Measurements from ENCODE around the gene LENG8.
"Not testable (repeated sequence)": the region's sequence is repeated elsewhere in the genome, so short reads cannot be mapped to it uniquely, and the experiment has no call there.

The LENG8 gene

DNA sequence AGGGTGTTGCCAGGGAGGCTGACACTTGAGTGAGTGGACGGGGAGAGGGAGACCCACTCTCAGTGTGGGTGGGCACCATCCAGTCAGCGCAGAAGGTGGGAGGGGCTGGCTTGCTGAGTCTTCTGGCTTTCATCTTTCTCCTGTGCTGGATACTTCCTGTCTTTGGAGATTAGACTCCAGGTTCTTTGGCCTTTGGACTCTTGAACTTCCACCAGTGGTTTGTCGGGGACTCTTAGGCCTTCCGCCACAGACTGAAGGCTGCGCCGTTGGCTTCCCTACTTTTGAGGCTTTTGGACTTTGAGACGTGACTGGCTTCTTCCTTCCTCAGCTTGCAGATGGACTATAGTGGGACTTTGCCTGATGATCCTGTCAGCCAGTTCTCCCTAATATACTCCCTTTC lies 4.3 kb upstream of the LENG8 start:
- no peak for DNase-seq

DNA sequence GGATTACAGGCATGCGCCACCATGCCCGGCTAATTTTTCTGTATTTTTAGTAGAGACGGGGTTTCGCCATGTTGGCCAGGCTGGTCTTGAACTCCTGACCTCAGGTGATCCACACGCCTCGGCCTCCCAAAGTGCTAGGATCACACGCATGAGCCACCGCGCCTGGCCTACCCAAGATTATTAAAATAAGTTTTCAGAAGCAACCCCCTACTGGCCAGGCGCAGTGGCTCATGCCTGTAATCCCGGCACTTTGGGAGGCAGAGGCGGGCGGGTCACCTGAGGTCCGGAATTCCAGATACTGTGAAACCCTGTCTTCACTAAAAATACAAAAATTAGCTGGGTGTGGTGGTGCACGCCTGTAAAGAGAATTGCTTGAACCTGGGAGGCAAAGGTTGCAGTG lies 2.6 kb upstream of the LENG8 start:
- not testable (repeated sequence) for DNase-seq

DNA sequence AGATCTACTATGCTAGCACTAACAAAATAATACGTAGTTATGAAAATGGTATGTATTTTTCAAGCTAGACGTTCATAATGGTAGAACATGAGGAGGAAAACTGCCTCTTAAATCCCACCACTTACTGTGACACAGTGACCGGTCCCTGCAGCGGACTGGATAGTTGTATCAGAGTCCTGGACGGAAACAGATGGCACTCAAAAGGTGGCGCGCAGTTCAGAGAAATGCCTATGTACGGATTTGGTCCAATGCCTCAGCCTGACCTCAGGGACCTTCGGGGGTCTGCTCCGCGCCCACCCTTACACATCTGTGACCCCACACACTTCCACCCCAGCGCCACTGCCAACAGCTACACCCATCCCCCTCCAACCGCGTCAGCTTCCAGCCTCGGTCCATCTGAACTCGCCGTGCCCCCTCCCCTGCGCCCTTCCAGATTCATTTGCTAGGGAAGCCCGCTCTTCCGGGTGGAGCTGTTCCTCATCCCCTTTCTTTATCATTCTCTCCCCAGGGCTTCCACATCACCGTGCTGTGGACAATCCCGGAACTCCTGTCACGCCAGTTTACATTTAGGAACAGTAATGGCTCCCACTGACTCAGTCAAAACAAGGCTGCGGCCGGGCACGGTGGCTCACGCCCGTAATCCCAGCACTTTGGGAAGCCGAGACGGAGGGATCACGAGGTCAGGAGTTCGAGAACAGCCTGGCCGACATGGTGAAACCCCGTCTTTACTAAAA lies 792 bp upstream of the LENG8 start:
- DNase-seq: peak; percentile 35

DNA sequence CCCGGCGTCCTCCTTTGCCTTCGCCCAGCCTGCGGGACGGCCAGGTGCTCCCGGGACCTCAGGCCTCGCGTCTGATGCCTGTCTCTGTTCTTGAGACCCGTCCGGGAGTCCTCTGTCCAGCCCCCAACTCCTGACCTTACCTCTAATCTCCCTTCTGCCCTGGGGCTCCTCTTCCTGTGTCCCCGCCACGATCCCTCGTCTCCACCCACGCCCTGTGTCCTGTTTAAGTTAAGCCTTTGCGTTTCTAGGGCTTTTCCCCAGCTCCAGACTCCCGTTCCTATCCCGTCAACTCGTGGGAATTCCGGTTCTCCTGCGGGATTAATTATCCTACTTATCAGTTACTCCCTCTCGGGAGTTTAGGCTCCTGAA lies 686 bp downstream of the LENG8 start:
- DNase-seq: no peak

DNA sequence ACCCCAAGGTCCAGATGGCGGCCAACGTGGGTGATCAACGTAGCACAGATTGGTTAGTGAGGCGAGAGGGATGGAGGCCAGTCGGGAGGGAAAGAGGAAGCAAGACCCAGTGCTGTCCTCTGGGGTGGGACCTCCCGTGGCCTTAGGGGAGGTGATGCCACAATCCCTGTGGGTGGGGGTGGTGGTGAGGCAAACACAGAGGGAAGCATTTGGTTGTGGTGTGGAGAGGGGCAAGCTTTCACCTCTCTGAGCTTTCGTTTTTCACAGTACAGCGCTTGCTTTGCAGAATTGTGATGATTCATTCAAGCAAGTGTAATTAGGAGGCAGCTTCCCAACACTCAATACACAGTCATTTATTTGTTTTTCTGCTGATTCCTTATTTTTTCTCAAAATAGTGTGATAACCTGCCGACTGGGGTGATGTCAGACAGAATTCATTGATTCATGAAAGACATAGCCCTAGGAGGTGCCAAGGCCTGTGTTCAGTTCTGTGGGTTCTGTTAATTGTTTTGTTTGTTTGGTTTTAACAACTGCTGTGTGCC lies 2.4 kb downstream of the LENG8 start:
- no peak for DNase-seq

DNA sequence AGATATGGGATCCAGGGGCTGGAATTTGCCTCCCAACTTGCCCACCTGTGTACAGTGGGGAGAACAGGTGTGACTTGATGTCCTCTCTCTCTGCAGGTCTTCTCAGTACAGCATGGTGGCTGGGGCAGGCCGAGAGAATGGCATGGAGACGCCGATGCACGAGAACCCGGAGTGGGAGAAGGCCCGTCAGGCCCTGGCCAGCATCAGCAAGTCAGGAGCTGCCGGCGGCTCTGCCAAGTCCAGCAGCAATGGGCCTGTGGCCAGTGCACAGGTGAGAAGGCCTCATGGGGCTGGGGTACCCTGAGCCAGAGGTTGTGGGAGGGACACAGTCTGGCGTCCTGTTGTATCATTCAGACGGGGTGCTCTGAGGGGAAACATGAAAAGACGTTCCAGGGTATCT lies 3.0 kb downstream of the LENG8 start:
- no peak for DNase-seq

DNA sequence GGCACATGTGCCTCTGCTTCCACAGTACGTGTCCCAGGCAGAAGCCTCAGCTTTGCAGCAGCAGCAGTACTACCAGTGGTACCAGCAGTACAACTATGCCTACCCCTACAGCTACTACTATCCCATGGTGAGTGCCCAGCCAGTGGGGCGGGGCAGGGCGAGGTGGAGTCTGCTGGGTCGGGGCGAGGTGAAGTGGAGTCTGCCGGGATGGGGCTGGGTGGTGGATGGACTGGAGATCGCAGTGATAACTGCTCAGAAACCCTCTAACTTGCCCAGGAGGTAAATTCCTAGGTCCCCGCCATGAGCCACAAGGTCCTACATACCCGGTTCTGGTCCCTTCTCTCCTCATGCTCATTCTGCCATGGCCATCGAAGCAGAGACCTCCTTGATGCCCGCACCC lies 3.6 kb downstream of the LENG8 start:
- DNase-seq: no peak

DNA sequence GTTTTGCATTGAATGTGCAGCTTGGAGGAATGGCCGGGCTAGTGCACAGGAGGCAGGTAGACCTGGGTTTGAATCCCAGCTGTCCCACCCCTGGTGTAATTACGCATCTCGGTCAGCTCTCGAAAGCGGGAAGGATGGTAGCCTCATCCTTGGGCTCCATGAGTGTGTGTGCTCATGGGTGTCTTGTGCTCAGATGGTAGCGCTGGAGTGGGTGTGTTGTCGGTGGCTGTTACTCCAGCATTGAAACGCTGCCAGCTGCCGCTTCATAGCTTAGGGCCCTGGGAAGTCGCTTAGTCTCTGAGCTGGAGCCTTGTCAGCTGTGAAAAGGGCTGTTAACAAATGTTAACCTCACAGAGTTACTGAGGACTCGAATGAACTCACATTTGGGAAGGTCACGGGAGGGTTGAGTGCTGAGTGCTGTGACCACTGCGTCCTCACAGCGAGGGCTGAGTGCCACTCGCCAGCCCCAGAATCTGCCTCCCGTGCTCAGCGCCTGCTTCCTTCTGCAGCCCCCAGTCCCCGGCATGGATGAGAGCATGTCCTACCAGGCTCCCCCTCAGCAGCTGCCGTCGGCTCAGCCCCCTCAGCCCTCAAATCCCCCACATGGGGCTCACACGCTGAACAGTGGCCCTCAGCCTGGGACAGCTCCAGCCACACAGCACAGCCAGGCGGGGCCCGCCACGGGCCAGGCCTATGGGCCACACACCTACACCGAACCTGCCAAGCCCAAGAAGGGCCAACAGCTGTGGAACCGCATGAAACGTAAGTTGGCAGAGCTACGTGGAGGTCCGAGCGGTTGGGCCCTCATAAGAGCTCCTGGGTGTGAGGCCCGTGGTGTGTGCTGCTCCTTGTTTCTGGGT lies 5.2 kb downstream of the LENG8 start:
- no peak for DNase-seq

DNA sequence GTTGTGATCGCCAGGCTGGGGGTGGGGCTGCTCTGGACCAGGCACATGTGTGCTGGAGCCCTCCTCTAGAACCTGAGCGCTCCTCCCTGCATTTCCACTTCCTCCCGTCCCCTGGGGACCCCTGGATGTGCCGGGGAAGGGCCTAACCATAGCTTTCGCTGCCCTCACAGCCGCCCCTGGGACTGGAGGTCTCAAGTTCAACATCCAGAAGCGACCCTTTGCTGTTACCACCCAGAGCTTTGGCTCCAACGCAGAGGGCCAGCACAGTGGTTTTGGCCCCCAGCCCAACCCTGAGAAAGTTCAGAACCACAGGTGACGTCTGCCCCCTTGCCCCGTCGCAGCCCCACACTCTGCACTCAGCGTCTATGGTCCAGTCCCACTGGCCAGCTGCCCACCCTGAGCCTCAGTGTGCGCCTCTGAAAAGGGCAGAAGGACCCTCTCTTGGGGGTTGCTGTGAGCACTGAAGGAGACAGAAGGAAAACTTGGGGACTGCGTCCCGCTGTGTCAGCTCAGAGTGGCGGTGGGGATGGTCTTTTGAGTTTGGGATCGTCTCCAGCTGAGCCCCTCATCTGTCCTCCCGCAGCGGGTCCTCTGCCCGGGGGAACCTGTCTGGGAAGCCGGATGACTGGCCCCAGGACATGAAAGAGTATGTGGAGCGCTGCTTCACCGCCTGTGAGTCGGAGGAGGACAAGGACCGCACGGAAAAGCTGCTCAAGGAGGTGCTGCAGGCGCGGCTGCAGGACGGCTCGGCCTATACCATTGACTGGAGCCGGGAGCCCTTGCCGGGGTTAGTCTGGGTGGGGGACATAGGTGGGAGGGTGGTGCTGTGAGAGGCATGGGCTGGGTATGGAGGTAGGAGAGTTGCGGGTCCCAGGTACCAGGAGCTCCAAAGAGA lies 6.0 kb downstream of the LENG8 start:
- no peak for DNase-seq

DNA sequence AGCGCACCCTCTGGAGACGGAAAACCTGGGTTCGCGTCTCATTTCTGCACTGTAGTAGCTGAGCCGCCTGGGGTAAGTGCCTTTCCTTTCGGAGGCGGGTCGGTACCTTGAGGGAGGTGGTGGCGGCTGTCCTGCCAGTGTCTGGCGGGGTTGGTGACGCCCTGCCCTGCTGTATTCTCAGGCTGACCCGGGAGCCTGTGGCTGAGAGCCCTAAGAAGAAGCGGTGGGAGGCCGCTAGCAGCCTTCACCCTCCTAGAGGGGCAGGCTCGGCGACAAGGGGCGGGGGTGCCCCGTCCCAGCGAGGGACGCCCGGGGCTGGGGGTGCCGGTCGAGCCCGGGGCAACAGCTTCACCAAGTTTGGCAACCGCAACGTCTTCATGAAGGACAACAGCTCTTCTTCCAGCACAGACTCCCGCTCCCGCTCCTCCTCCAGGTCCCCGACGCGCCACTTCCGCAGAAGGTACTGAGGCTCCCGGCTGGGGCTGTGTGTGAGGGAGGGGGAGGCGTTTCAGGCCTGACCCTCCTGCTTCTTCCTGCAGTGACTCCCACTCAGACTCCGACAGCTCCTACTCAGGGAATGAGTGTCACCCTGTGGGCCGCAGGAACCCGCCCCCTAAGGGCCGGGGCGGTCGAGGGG lies 6.9 kb downstream of the LENG8 start:
- DNase-seq: no peak

DNA sequence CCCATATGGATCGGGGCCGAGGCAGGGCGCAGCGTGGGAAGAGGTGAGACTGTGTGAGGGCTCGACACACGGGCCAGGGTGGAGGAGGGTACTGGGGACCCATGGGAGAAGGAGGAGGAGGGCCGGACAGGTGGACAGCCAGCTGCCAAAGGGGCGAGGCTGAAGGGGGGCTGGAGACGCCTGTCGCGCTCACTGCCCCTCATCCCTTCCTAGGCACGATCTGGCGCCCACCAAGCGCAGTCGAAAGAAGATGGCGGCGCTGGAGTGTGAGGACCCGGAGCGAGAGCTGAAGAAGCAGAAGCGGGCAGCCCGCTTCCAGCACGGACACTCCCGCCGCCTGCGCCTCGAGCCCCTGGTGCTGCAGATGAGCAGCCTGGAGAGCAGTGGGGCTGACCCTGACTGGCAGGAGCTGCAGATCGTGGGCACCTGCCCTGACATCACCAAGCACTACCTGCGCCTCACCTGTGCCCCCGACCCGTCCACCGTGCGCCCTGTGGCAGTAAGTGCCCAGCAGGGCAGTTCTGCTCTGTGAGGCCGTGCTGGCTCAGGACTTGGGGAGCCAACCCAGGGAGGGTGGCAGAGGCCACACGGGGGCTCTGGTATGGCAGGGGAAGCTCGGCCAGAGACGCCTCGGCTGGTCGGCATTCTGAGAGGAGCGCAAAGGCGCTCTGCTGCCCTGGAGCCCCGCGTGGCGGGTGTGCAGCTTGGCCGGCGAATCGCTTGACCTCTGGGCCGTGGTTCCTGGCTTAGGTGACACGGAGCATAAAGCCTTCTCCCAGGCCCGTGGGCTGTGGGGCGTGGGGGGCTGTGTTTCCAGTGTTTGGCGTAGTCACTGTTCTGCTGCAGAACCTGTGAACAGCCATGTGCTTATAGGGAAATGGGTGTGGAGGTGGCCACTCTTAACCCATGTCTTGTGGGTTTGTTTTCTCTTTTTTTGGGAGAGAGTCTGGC lies 7.7 kb downstream of the LENG8 start:
- no peak for DNase-seq

DNA sequence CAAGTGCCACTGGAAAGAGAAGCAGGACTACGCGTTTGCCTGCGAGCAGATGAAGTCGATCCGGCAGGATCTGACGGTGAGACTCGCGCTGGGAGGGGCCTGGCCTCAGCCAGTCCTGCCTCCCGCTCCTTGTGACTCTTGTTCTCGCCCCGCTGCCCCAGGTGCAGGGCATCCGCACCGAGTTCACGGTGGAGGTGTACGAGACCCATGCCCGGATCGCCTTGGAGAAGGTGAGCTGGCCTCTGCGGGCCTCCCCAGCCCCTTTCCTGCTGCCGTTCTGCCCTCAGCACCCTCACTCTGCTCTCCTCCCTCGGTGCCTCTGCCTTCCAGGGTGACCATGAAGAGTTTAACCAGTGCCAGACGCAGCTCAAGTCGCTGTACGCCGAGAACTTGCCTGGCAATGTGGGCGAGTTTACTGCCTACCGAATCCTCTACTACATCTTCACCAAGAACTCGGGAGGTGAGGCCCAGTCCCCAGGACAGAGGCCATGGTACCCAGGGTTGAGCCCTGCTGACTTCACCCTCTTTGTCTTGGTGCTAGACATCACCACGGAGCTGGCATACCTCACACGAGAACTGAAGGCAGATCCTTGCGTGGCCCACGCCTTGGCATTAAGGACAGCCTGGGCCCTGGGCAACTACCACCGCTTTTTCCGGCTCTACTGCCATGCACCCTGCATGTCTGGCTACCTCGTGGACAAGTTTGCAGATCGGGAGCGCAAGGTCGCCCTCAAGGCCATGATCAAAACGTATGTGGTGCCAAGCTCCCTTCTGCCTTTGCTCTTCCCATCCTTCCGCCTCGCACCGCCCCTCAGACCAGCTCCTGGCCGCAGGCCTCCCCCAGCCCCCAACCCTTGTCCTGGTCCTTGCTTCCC lies 9.0 kb downstream of the LENG8 start:
- DNase-seq: no peak

DNA sequence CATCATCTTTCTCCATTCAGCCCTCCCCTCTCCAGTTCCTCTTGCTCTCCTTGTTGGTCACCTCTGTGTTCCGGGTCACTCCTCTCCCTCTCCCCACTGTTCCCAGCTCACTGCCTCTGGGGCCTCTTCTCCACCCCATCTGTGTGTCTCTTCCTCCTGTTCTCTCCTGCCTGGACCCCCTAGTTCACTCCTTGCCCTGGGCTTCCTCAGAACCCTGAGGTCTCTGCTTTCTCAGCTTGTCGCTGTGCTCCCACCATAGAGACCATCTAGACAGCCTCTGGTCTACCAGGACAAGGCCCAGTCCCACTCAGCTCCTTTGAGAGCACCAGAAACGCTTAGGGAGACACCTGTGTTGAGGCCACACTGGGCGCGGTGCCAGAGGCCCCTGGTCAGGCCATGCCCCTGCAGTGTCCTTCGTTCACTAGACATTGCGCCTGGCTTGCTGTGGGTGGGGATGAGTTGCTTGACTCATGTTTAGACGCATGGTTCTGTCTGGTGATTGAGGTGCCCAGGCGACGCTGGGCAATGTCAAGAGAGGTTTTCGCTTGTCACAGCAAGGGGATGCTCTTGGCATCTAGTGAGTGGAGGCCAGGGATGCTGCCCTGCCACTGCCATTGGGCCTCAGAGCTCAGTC lies 9.8 kb downstream of the LENG8 start:
- no peak for DNase-seq

DNA sequence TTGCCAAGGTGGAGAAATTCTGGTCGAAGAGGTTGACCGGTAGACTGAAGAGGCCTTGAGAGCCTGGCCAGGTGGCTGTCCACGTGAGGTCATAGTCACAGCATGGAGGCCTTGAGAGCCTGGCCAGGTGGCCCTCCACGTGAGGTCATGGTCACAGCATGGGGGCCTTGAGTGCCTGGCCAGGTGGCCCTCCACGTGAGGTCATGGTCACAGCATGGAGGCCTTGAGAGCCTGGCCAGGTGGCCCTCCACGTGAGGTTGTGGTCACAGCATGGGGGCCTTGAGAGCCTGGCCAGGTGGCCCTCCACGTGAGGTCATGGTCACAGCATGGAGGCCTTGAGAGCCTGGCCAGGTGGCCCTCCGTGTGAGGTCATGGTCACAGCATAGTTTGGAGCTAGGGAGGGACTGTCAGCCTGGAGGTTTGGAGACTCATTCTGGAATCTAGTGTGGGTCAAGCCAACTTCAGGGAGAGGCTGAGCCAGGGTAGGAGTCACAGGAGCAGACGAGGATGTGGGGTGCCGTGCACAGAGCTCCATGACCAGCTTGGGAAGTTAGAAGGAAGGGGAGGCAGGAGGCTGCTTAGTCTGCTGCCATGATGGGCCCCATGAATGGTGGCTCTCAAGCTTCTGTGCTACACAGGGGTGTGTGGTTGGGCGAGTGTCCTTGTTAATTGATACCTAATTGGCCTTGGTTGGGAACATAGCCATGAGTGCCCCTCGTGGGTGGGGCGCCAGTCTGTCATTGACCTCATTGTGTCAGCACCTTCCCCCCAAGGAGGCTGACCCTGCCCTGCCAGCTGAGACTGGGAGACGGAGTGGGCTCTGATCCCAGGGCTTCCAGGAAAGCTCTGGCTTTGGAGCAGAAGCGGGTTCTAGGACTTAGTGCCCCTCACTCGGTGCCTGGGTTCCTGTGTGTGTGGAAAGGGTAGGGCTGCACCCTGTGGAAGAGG lies 10.6 kb downstream of the LENG8 start:
- DNase-seq: no peak

DNA sequence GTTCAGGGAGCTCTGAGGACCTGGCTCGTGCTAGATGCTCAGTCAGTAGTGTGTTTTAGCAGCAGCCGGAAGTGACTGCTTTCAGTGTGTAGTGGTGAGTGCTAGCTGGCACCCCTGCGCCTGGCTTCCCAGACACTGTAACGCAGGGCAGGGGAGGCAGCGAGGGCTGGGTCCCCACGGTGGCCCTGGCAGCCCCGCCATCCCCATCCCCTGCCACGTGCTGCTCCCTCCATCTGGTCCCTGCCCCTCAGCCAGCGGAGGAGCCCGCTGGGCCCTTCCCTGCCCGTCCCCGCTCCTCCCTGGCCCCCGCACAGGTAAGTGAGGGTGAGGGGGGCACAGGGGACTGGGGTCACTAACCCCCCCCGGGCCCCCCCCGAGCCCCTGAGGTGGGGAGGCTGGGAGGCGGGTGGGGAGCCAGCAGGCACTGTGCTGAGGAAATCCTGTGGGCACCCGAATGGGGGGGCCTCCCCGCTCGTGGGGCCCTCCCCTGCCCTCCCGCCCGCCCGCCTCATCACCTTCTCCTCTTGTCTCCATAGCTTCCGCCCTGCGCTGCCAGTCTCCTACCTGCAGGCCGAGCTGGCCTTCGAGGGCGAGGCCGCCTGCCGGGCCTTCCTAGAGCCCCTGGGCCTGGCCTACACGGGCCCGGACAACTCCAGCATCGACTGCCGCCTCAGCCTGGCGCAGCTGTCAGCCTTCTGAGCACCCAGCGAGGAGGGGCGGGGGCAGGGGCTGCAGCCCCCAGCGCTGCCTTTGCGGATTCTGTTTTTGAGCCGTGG lies 11.4 kb downstream of the LENG8 start:
- DNase-seq: no peak

DNA sequence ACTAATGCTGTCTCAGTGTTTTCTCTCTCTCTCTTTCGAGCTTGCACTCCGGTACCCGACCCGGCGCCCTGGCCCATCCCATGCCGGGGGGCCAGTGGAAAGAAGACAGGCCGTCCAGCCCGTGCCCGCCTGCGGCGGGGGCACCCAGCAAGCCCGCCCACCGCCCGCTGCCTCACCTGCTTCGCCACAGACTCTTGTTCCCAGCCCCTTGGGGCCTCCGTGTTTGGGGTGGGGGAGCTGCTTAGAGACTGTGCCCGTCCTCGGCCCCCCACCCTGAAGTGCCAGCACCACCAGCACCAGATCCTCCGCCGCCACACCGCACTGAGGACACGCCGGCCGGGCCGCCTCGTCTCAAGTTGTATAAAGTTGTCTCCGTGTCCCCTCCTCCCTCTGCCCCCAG lies 12.2 kb downstream of the LENG8 start:
- no peak for DNase-seq

DNA sequence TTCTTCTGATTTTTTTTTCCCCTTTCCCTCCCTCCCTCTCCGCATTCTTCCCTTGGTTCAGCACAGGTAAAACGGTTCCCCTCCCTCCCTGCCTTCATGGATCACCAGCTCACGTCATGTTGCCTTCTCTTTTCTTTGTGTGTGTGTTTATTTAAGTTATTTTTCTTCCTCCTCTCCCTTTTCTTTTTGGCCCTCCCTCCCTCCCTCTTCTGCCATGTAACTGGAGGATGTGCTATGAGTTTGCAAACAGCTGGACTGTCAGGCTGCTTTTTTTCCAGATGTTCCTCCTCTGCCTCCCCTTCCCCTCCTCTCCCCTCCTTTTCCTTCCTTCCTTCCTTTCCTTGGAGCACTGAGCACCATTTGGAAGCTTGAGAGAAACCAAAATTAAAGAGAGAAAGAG lies 12.6 kb downstream of the LENG8 start:
- no peak for DNase-seq

Data from stimulated activated CD4-positive, alpha-beta T cell treated with anti-CD3 and anti-CD28 coated beads, Interleukin-1b, Interleukin-23, amount 100 ng/mL, for 48 hours (primary cell).